Transverse colon (tissue), 4 donors: ENCODE results near the gene CTU1. TPM values are rescaled to one million over a fixed set of nuclear protein-coding genes. Genes with fewer than 3 reads are reported as not detected.

Source experiments
- DNase-seq: peaks from one replicate; pipeline ENCODE4 v3.0.0-alpha.2; 2019
- H3K27ac ChIP-seq, 4 donors: fragments of 200-600 bp; sonication (generic); 2 replicates each; pipeline ENCODE4 v1.5.1; 2016 to 2018; ENCODE audit warnings: inconsistent platforms in 4 of 4
- H3K27me3 ChIP-seq: fragments of 200-600 bp; sonication (generic); 2 replicates; pipeline ENCODE4 v1.5.1; 2017; ENCODE audit warnings: inconsistent platforms
- H3K36me3 ChIP-seq, 4 donors: fragments of 200-600 bp; sonication (generic); 2 replicates each; pipeline ENCODE4 v1.5.1; 2017 to 2019; ENCODE audit warnings: inconsistent platforms in 4 of 4
- H3K4me1 ChIP-seq, 4 donors: fragments of 200-600 bp; sonication (generic); 2 replicates each; pipeline ENCODE4 v1.5.1; 2017 to 2020; ENCODE audit warnings: inconsistent platforms in 4 of 4
- H3K4me3 ChIP-seq, 4 donors: fragments of 200-600 bp; sonication (generic); 1 replicate in 1 of 4; 2 replicates in 3 of 4; pipeline versions ENCODE4 v1.5.1 to v1.6.1; 2017 to 2019; ENCODE audit warnings: inconsistent platforms in 4 of 4
- H3K9me3 ChIP-seq, 2 donors: fragments of 200-600 bp; sonication (generic); 2 replicates each; pipeline ENCODE4 v1.5.1; 2017 to 2019; ENCODE audit warnings: inconsistent platforms in 2 of 2
- EP300 ChIP-seq: sonication (generic); formaldehyde crosslinking; IDR thresholded peaks from one replicate; pipeline ENCODE4 v1.6.1; 2017; ENCODE audit warnings: antibody characterized with exemption, low read depth
- POLR2A ChIP-seq: fragments of 450-650 bp; IDR thresholded peaks from one replicate; pipeline ENCODE4 v1.6.1; 2016; ENCODE audit warnings: antibody characterized with exemption, mild to moderate bottlenecking, moderate library complexity
- POLR2AphosphoS5 ChIP-seq, 3 donors: sonication (generic); formaldehyde crosslinking; IDR thresholded peaks; one replicate each; pipeline ENCODE4 v1.6.1; 2016; ENCODE audit warnings: antibody characterized with exemption in 3 of 3
- WGBS, 2 donors: methylation state at CpG; one replicate each; pipeline ENCODE4 v1.1.5; 2018; ENCODE audit warnings: low coverage in 1 of 2; 5-methylcytosine and 5-hydroxymethylcytosine counted together
- in situ Hi-C, 4 donors: fragments of 200-750 bp; cut with MboI; loops; one replicate each; pipeline versions ENCODE4 v1.15.0 to v1.15.1; 2017; ENCODE audit warnings: low sequenced_read_pairs in 3 of 4, low pct_ligation_motif_present in 1 of 4, low pct_unique_long_range_greater_than_20kb in 1 of 4
- intact Hi-C: fragments of 100-400 bp; cut with DNase I; formaldehyde crosslinking; loops from one replicate; pipeline ENCODE4 v1.15.1; 2023; ENCODE audit warnings: low total_unique reads
- total RNA-seq, 4 donors: library from RNA; depleted of rRNA; stranded (reverse); fragments of >200 nt; gene quantifications; one replicate each; pipeline ENCODE4 v1.1.0, GENCODE V29; 2016
- TF ChIP-seq, protein P1 (sequence below), 5 experiments: fragments of 200-600 bp in 3 of 5; fragments of 450-650 bp in 2 of 5; sonication (generic) in 3 of 5; IDR thresholded peaks; 1 replicate in 2 of 5; 2 replicates in 3 of 5; pipeline ENCODE4 v1.5.1; 2016 to 2017; ENCODE audit warnings: antibody characterized with exemption in 5 of 5, inconsistent platforms in 3 of 5, mild to moderate bottlenecking in 2 of 5, moderate library complexity in 1 of 5

The CTU1 gene
- total RNA-seq, 4 donors from 2014 or later: 3.4 to 35.4 (median 7.3) TPM

DNA sequence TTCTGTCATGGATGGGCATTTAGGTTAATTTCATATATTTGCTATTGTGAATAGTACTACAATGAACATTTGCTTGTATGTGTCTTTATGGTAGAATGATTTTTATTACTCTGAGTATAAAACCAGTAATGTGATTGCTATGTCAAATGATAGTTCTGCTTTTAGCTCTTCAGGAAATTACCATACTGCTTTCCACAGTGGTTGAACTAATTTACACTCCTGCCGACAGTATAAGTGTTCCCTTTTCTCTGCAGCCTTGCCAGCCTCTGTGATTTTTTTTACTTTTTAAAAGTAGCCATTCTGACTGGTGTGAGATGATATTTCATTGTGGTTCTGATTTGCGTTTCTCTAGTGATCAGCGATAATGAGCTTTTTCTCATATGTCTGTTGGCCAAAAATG is 40.4 kb upstream of the CTU1 start:
- Histone ChIP-seq H3K4me3 (no peak overlapping the region), H3K36me3 (no peaks in the 10 kb centered on the region), H3K27ac (no peak overlapping the region), H3K4me1 (no peaks in the 10 kb centered on the region), H3K27me3 (peaks cover 4% of the 10 kb centered on the region), H3K9me3 (no peaks in the 10 kb centered on the region)
- DNase-seq: no peak
- TF ChIP-seq, protein P1, sequence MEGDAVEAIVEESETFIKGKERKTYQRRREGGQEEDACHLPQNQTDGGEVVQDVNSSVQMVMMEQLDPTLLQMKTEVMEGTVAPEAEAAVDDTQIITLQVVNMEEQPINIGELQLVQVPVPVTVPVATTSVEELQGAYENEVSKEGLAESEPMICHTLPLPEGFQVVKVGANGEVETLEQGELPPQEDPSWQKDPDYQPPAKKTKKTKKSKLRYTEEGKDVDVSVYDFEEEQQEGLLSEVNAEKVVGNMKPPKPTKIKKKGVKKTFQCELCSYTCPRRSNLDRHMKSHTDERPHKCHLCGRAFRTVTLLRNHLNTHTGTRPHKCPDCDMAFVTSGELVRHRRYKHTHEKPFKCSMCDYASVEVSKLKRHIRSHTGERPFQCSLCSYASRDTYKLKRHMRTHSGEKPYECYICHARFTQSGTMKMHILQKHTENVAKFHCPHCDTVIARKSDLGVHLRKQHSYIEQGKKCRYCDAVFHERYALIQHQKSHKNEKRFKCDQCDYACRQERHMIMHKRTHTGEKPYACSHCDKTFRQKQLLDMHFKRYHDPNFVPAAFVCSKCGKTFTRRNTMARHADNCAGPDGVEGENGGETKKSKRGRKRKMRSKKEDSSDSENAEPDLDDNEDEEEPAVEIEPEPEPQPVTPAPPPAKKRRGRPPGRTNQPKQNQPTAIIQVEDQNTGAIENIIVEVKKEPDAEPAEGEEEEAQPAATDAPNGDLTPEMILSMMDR (IDR thresholded peaks at IDR 0.05): no peak
- TF ChIP-seq POLR2A (no peak), EP300 (no peak), POLR2AphosphoS5 (IDR thresholded peaks at IDR 0.05) (no peak)
- intact Hi-C loops (no loop called here), in situ Hi-C loops (no loop called here)
- 46 to 55% methylated on average over 3 of the region's 3 CpGs for WGBS, 2 donors

- TF ChIP-seq POLR2A (no peak), EP300 (no peak), POLR2AphosphoS5 (IDR thresholded peaks at IDR 0.05) (no peak)
- TF ChIP-seq, protein P1 (IDR thresholded peaks at IDR 0.05): no peak
- in situ Hi-C loops (no loop called here), intact Hi-C loops (no loop called here)
- Histone ChIP-seq H3K4me1 (no peaks in the 10 kb centered on the region), H3K4me3 (no peak overlapping the region), H3K27ac (no peak overlapping the region), H3K27me3 (peaks cover 4% of the 10 kb centered on the region), H3K36me3 (no peaks in the 10 kb centered on the region), H3K9me3 (no peaks in the 10 kb centered on the region)
- WGBS, 2 donors: 0 to 22% methylated on average over 1 of the region's 1 CpG
- DNase-seq: no peak
Measured at GRCh38 chr19:51147663-51148062, 39.5 kb upstream of the CTU1 start.

GRCh38 chr19:51146751-51147150 is 38.5 kb upstream of the CTU1 start:
- Histone ChIP-seq H3K4me1 (no peaks in the 10 kb centered on the region), H3K36me3 (no peaks in the 10 kb centered on the region), H3K27ac (no peak overlapping the region), H3K27me3 (peaks cover 8% of the 10 kb centered on the region), H3K9me3 (no peaks in the 10 kb centered on the region), H3K4me3 (no peak overlapping the region)
- intact Hi-C loops: no loop called here
- 96% methylated on average over 6 of the region's 7 CpGs; no CpG with 5 or more reads in 1 of the 2 donors for WGBS, 2 donors
- in situ Hi-C loops: no loop called here
- TF ChIP-seq POLR2AphosphoS5 (IDR thresholded peaks at IDR 0.05) (no peak), EP300 (no peak), POLR2A (no peak)
- TF ChIP-seq, protein P1 (IDR thresholded peaks at IDR 0.05): no peak
- DNase-seq: no peak

DNA sequence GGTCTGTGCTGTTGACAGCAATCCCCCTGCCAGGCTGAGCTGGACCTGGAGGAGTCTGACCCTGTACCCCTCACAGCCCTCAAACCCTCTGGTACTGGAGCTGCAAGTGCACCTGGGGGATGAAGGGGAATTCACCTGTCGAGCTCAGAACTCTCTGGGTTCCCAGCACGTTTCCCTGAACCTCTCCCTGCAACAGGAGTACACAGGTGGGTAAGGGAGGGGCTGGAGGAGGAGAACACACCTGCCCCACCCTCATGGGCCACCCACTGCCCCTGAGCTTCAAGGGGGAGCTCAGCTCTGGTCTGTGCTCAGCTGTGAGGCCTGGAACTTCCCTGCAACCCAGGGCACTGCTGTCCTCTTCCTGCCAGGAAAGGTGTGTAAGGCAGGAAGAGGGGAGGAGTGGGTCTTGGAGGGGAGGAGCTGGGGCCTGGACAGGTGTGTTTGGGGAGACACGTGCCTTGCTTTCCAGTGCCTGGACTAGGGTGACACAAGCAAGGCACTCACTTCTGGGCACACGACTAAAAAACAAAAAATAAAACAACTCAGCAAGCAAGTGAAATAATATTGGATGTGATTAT is 37.8 kb upstream of the CTU1 start:
- no peaks in the 10 kb centered on the region for H3K36me3 ChIP-seq
- H3K4me3 ChIP-seq: no peak overlapping the region
- intact Hi-C loops: no loop called here
- H3K9me3 ChIP-seq: no peaks in the 10 kb centered on the region
- H3K4me1 ChIP-seq: no peaks in the 10 kb centered on the region
- H3K27me3 ChIP-seq: peaks cover 8% of the 10 kb centered on the region
- DNase-seq: no peak
- in situ Hi-C loops: no loop called here
- WGBS, 2 donors: 53 to 78% methylated on average over 1 to 4 of the region's 4 CpGs
- TF ChIP-seq EP300: no peak
- no peak for TF ChIP-seq POLR2A
- TF ChIP-seq, protein P1 (IDR thresholded peaks at IDR 0.05): no peak
- no peak for TF ChIP-seq POLR2AphosphoS5 (IDR thresholded peaks at IDR 0.05)
- no peak overlapping the region for H3K27ac ChIP-seq
